OCI-LY7 (cell line): Measurements from ENCODE around the gene UNC50.

ENCODE experiments used
- CTCF ChIP-seq: fragments of 200-600 bp; sonication (generic); conservative IDR thresholded peaks from 2 replicates; pipeline ENCODE4 v1.5.1; 2014; ENCODE audit warnings: mild to moderate bottlenecking, antibody characterized with exemption, low read length, moderate library complexity, mixed read lengths
- EZH2phosphoT487 ChIP-seq: fragments of 200-600 bp; sonication (generic); IDR thresholded peaks from 2 replicates; pipeline ENCODE4 v1.6.1; 2018; ENCODE audit warnings: low read depth, borderline replicate concordance, mild to moderate bottlenecking, mixed run types, antibody characterized with exemption, low read length, moderate library complexity, mixed read lengths

- TF ChIP-seq CTCF = peak; percentile 99
- TF ChIP-seq EZH2phosphoT487 = no peak
Measured at GRCh38 chr2:98649135-98649991, 41.0 kb downstream of the UNC50 start.
